GM12865 (cell line): ENCODE results near the gene OLFML3.

Experiments used
- DNase-seq: peaks from one replicate; pipeline ENCODE4 v3.0.0; 2010; ENCODE audit warnings: low read depth
- H3K4me3 ChIP-seq: 2 replicates; pipeline ENCODE4 v1.5.1; 2011; ENCODE audit warnings: mild to moderate bottlenecking, low read depth, low read length, control low read depth
- TF ChIP-seq, protein P1 (sequence below): IDR thresholded peaks from 2 replicates; pipeline ENCODE4 v1.5.1; 2011; ENCODE audit warnings: low read length, control low read depth, low read depth, inconsistent platforms; ENCODE audit not compliant: insufficient read depth; ENCODE audit errors: missing control alignments

Gene OLFML3

GRCh38 chr1:113950908-113951307 lies 28.4 kb upstream of the OLFML3 start:
- no peak overlapping the region for H3K4me3 ChIP-seq
- TF ChIP-seq, protein P1, sequence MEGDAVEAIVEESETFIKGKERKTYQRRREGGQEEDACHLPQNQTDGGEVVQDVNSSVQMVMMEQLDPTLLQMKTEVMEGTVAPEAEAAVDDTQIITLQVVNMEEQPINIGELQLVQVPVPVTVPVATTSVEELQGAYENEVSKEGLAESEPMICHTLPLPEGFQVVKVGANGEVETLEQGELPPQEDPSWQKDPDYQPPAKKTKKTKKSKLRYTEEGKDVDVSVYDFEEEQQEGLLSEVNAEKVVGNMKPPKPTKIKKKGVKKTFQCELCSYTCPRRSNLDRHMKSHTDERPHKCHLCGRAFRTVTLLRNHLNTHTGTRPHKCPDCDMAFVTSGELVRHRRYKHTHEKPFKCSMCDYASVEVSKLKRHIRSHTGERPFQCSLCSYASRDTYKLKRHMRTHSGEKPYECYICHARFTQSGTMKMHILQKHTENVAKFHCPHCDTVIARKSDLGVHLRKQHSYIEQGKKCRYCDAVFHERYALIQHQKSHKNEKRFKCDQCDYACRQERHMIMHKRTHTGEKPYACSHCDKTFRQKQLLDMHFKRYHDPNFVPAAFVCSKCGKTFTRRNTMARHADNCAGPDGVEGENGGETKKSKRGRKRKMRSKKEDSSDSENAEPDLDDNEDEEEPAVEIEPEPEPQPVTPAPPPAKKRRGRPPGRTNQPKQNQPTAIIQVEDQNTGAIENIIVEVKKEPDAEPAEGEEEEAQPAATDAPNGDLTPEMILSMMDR, result no peak
- no peak for DNase-seq

GRCh38 chr1:113951719-113952118 lies 27.6 kb upstream of the OLFML3 start:
- H3K4me3 ChIP-seq, result no peak overlapping the region
- TF ChIP-seq, protein P1, result no peak
- no peak for DNase-seq

- no peak overlapping the region for H3K4me3 ChIP-seq
- DNase-seq, result no peak
- TF ChIP-seq, protein P1, result no peak
These were observed 21.3 kb upstream of the OLFML3 start for GRCh38 chr1:113957984-113958383.

GRCh38 chr1:113958691-113959090 lies 20.6 kb upstream of the OLFML3 start:
- H3K4me3 ChIP-seq, result no peak overlapping the region
- TF ChIP-seq, protein P1, result no peak
- DNase-seq, result no peak

DNA sequence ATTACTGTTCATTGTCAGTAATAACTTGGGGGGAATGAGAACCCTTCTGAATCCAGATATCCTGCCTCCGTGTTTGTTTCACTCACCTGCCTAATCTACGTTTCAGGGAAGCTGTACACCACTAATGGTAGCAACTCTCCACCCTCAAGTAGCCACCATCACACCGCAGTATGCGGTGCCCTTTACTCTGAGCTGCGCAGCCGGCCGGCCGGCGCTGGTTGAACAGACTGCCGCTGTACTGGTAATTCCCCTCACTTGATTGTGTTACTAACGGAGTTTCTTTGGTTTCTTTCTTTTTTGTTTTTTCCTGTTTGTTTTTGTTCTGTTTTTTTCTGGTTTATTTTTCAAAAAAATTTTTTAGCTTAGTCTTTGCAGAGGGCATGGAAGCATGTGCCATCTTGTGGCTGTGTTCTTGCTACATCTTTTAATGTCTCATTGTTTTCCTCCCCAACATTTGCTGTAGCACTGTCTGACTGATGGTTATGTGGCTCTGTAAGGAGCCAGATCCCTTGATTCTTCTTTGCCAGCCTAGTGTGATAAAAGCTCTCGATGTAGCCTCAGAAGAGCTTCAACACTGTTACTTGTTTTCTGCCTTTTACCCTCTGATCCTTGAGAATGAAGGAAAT lies 15.9 kb upstream of the OLFML3 start:
- no peak for DNase-seq
- H3K4me3 ChIP-seq, result no peak overlapping the region
- TF ChIP-seq, protein P1, result no peak

GRCh38 chr1:113965703-113966412 lies 13.4 kb upstream of the OLFML3 start:
- TF ChIP-seq, protein P1, result no peak
- no peak for DNase-seq
- H3K4me3 ChIP-seq, result no peak overlapping the region
